GM12878 (cell line): ENCODE data around the gene NHS.

Experiments
- NRF1 ChIP-seq: conservative IDR thresholded peaks from 2 replicates; pipeline ENCODE4 v1.6.1; 2011; ENCODE audit warnings: mild to moderate bottlenecking, low read depth, low read length, improper control_type of control experiment
- POLR2AphosphoS5 ChIP-seq: IDR thresholded peaks from 2 replicates; pipeline ENCODE4 v1.6.1; 2011; ENCODE audit warnings: mild to moderate bottlenecking, low read length, inconsistent platforms
- RAD21 ChIP-seq: IDR thresholded peaks from 2 replicates; pipeline ENCODE4 v1.6.1; 2011; ENCODE audit warnings: mild to moderate bottlenecking, low read depth, low read length, moderate library complexity; ENCODE audit not compliant: insufficient read depth
- TF ChIP-seq, protein P1 (sequence below): IDR thresholded peaks from 2 replicates; pipeline ENCODE4 v1.6.1; 2012; ENCODE audit warnings: low read depth, low read length, improper control_type of control experiment

DNA sequence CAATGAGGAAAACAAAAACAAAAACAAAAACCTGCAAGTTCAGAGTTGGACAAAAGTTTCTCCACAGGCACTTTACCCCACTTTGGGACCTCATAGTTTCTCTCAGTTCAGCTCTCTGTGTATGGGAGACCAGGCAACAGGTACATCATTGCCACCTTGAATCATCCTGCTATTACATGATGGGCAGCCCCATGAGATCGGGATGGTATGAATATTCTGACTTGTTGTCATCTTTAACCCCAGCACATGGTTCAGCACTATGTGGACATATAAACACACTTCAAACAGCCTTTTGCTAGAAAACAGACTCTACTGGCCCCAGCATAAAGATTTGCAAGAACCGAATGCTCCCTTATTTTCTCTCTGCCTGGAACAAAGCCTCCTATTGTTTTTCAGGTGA is 185.4 kb downstream of the NHS start:
- TF ChIP-seq POLR2AphosphoS5 (no peak), RAD21 (no peak), NRF1 (no peak)
- TF ChIP-seq, protein P1, sequence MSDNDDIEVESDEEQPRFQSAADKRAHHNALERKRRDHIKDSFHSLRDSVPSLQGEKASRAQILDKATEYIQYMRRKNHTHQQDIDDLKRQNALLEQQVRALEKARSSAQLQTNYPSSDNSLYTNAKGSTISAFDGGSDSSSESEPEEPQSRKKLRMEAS: no peak
